Measurements from ENCODE around the gene SMG6.

- no peak for TF ChIP-seq CTCF (IDR thresholded peaks at IDR 0.05)
- TF ChIP-seq EP300 (IDR thresholded peaks at IDR 0.05): no peak
- no peak for TF ChIP-seq POLR2A (IDR thresholded peaks at IDR 0.05)
Measured at GRCh38 chr17:2223617-2223927, 80.0 kb downstream of the SMG6 start.

Measured in sigmoid colon (tissue), 4 donors.